ENCODE results near the gene SPR. TPM values are rescaled to one million over a fixed set of nuclear protein-coding genes. Genes with fewer than 3 reads are reported as not detected.

SPR gene
- total RNA-seq, 3 donors from 2014 or later (not counting 1 experiment from before 2014, with no cell fraction given): 0.16 to 1.7 (median 0.34) TPM

- DNase-seq (no peak), ATAC-seq (no peak)
- Mint-ChIP-seq H3K36me3 (no peaks in the 10 kb centered on the region), H3K9me3 (no peaks in the 10 kb centered on the region), H3K27ac (no peak overlapping the region), H3K27me3 (ENCODE audit: low read depth in 2 of 2) (peaks cover 40 to 57% of the 10 kb centered on the region in 2 donors), H3K4me3 (no peak overlapping the region), H3K4me1 (peaks cover 6 to 21% of the 10 kb centered on the region in 2 donors)
- peaks cover 74% of the 10 kb centered on the region for H3K27me3 ChIP-seq (ENCODE audit: control insufficient read depth, insufficient read depth, low read length)
- no peak for TF ChIP-seq CTCF (IDR thresholded peaks at IDR 0.05)
- no peaks in the 10 kb centered on the region for H3K36me3 ChIP-seq (ENCODE audit: control insufficient read depth, insufficient read depth, low read length)
- H3K27ac ChIP-seq (ENCODE audit: low read length): no peak overlapping the region
- intact Hi-C loops (cut with micrococcal nuclease): no loop called here
- WGBS (ENCODE audit: insufficient coverage): 55% methylated on average over 1 of the region's 1 CpG
- H3K4me3 ChIP-seq (ENCODE audit: low read length): no peak overlapping the region
- H3K4me1 ChIP-seq (ENCODE audit: control insufficient read depth, insufficient read depth, low read length): peaks cover 36% of the 10 kb centered on the region
- H3K9me3 ChIP-seq (ENCODE audit: control insufficient read depth, insufficient read depth, low read length): no peaks in the 10 kb centered on the region
Observed at GRCh38 chr2:72921853-72922252, 34.6 kb downstream of the SPR start.

- peaks cover 40 to 49% of the 10 kb centered on the region in 2 donors for H3K27me3 Mint-ChIP-seq (ENCODE audit: low read depth in 2 of 2)
- no peak for DNase-seq
Observed at GRCh38 chr2:72923833-72924352, 36.7 kb downstream of the SPR start.

GRCh38 chr2:72924353-72925240 is 37.4 kb downstream of the SPR start:
- intact Hi-C loops (cut with micrococcal nuclease): no loop called here
- no peak for TF ChIP-seq CTCF (IDR thresholded peaks at IDR 0.05)
- WGBS (ENCODE audit: insufficient coverage): 5% methylated on average over 61 of the region's 61 CpGs
- ATAC-seq: peak in 1 of 3 donors; percentile 48
- Mint-ChIP-seq H3K9me3 (no peaks in the 10 kb centered on the region), H3K27ac (no peak overlapping the region), H3K4me1 (peaks cover 6 to 8% of the 10 kb centered on the region in 2 donors), H3K36me3 (no peaks in the 10 kb centered on the region), H3K27me3 (ENCODE audit: low read depth in 2 of 2) (peaks cover 34 to 46% of the 10 kb centered on the region in 2 donors), H3K4me3 (no peak overlapping the region)
- Histone ChIP-seq H3K9me3 (ENCODE audit: control insufficient read depth, insufficient read depth, low read length) (no peaks in the 10 kb centered on the region), H3K4me3 (ENCODE audit: low read length) (no peak overlapping the region), H3K27ac (ENCODE audit: low read length) (no peak overlapping the region), H3K36me3 (ENCODE audit: control insufficient read depth, insufficient read depth, low read length) (no peaks in the 10 kb centered on the region), H3K4me1 (ENCODE audit: control insufficient read depth, insufficient read depth, low read length) (peaks cover 25% of the 10 kb centered on the region), H3K27me3 (ENCODE audit: control insufficient read depth, insufficient read depth, low read length) (peaks cover 66% of the 10 kb centered on the region)
- DNase-seq: peak in 1 of 2 donors; percentile 22

More at GRCh38 chr2:72923833-72924352, 36.7 kb downstream of the SPR start:
- Mint-ChIP-seq H3K36me3 (no peaks in the 10 kb centered on the region), H3K9me3 (no peaks in the 10 kb centered on the region), H3K4me1 (peaks cover 6 to 11% of the 10 kb centered on the region in 2 donors), H3K27ac (no peak overlapping the region), H3K4me3 (no peak overlapping the region)
- WGBS (ENCODE audit: insufficient coverage): 7% methylated on average over 36 of the region's 36 CpGs
- TF ChIP-seq CTCF (IDR thresholded peaks at IDR 0.05): no peak
- Histone ChIP-seq H3K9me3 (ENCODE audit: control insufficient read depth, insufficient read depth, low read length) (no peaks in the 10 kb centered on the region), H3K27ac (ENCODE audit: low read length) (no peak overlapping the region), H3K4me1 (ENCODE audit: control insufficient read depth, insufficient read depth, low read length) (peaks cover 26% of the 10 kb centered on the region), H3K4me3 (ENCODE audit: low read length) (no peak overlapping the region), H3K36me3 (ENCODE audit: control insufficient read depth, insufficient read depth, low read length) (no peaks in the 10 kb centered on the region), H3K27me3 (ENCODE audit: control insufficient read depth, insufficient read depth, low read length) (peaks cover 72% of the 10 kb centered on the region)
- intact Hi-C loops (cut with micrococcal nuclease): no loop called here
- ATAC-seq: no peak
